KMS-11 (cell line): ENCODE measurements around the gene TNFRSF6B.

ENCODE experiments used
- H2AFZ ChIP-seq: fragments of 200-600 bp; sonication (generic); 2 replicates; pipeline ENCODE4 v1.6.1; 2016; ENCODE audit warnings: antibody characterized with exemption, mixed run types, low read depth
- H3K27ac ChIP-seq: fragments of 200-600 bp; sonication (generic); 2 replicates; pipeline ENCODE4 v1.6.1; 2016; ENCODE audit warnings: mild to moderate bottlenecking, mixed run types
- H3K27me3 ChIP-seq: fragments of 200-600 bp; sonication (generic); 2 replicates; pipeline ENCODE4 v1.6.1; 2017; ENCODE audit warnings: mild to moderate bottlenecking, low read depth, mixed run types, moderate library complexity; ENCODE audit not compliant: insufficient read depth
- H3K36me3 ChIP-seq: fragments of 200-600 bp; sonication (generic); 2 replicates; pipeline ENCODE4 v1.6.1; 2017; ENCODE audit warnings: mild to moderate bottlenecking, mixed run types; ENCODE audit not compliant: insufficient read depth
- H3K4me1 ChIP-seq: fragments of 200-600 bp; sonication (generic); 2 replicates; pipeline ENCODE4 v1.6.1; 2016; ENCODE audit warnings: mild to moderate bottlenecking, low read depth, mixed run types; ENCODE audit not compliant: poor library complexity, severe bottlenecking
- H3K4me2 ChIP-seq: fragments of 200-600 bp; sonication (generic); 2 replicates; pipeline ENCODE4 v1.7.0; 2016; ENCODE audit warnings: mild to moderate bottlenecking, mixed run types
- H3K4me3 ChIP-seq: fragments of 200-600 bp; sonication (generic); IDR thresholded peaks from 2 replicates; pipeline ENCODE4 v1.6.1; 2017; ENCODE audit warnings: low read depth, low read length, mixed read lengths; ENCODE audit not compliant: insufficient read depth
- H3K79me2 ChIP-seq: fragments of 200-600 bp; sonication (generic); 2 replicates; pipeline ENCODE4 v1.6.1; 2016; ENCODE audit warnings: low read depth, mixed run types; ENCODE audit not compliant: insufficient read depth
- H3K9ac ChIP-seq: fragments of 200-600 bp; sonication (generic); 2 replicates; pipeline ENCODE4 v1.6.1; 2016; ENCODE audit warnings: mild to moderate bottlenecking, mixed run types
- H4K20me1 ChIP-seq: fragments of 200-600 bp; sonication (generic); 2 replicates; pipeline ENCODE4 v1.6.1; 2016; ENCODE audit warnings: mild to moderate bottlenecking, mixed run types; ENCODE audit not compliant: insufficient read depth
- CTCF ChIP-seq: fragments of 200-600 bp; sonication (generic); conservative IDR thresholded peaks from 2 replicates; pipeline ENCODE4 v1.6.1; 2017; ENCODE audit warnings: low read depth, mild to moderate bottlenecking, antibody characterized with exemption, low read length, moderate library complexity, mixed read lengths

The TNFRSF6B gene

GRCh38 chr20:63682384-63683139 lies 13.9 kb upstream of the TNFRSF6B start:
- no peaks in the 10 kb centered on the region for H3K36me3 ChIP-seq
- no peak overlapping the region for H3K27ac ChIP-seq
- H3K9ac ChIP-seq = no peak overlapping the region
- H2AFZ ChIP-seq = no peak overlapping the region
- no peak overlapping the region for H3K4me2 ChIP-seq
- no peaks in the 10 kb centered on the region for H3K27me3 ChIP-seq
- no peaks in the 10 kb centered on the region for H3K79me2 ChIP-seq
- no peak for TF ChIP-seq CTCF
- H3K4me1 ChIP-seq = no peaks in the 10 kb centered on the region
- no peak overlapping the region for H3K4me3 ChIP-seq
- no peaks in the 10 kb centered on the region for H4K20me1 ChIP-seq

GRCh38 chr20:63685269-63686026 lies 11.0 kb upstream of the TNFRSF6B start:
- no peaks in the 10 kb centered on the region for H3K4me1 ChIP-seq
- no peaks in the 10 kb centered on the region for H4K20me1 ChIP-seq
- no peak overlapping the region for H2AFZ ChIP-seq
- TF ChIP-seq CTCF = no peak
- H3K27me3 ChIP-seq = no peaks in the 10 kb centered on the region
- no peak overlapping the region for H3K4me2 ChIP-seq
- H3K4me3 ChIP-seq = no peak overlapping the region
- no peaks in the 10 kb centered on the region for H3K79me2 ChIP-seq
- no peak overlapping the region for H3K27ac ChIP-seq
- H3K9ac ChIP-seq = no peak overlapping the region
- H3K36me3 ChIP-seq = no peaks in the 10 kb centered on the region

- Histone ChIP-seq H2AFZ (no peak overlapping the region), H3K79me2 (no peaks in the 10 kb centered on the region), H3K4me2 (no peak overlapping the region), H3K4me1 (no peaks in the 10 kb centered on the region), H3K27ac (no peak overlapping the region), H4K20me1 (no peaks in the 10 kb centered on the region), H3K9ac (no peak overlapping the region), H3K27me3 (no peaks in the 10 kb centered on the region), H3K36me3 (no peaks in the 10 kb centered on the region), H3K4me3 (no peak overlapping the region)
- no peak for TF ChIP-seq CTCF
These were observed 10.4 kb upstream of the TNFRSF6B start for GRCh38 chr20:63686094-63686491.

- H3K4me3 ChIP-seq = no peak overlapping the region
- H3K9ac ChIP-seq = no peak overlapping the region
- no peak for TF ChIP-seq CTCF
- no peak overlapping the region for H2AFZ ChIP-seq
- no peaks in the 10 kb centered on the region for H3K36me3 ChIP-seq
- no peak overlapping the region for H3K27ac ChIP-seq
- no peaks in the 10 kb centered on the region for H3K27me3 ChIP-seq
- no peaks in the 10 kb centered on the region for H3K79me2 ChIP-seq
- H3K4me2 ChIP-seq = no peak overlapping the region
- no peaks in the 10 kb centered on the region for H3K4me1 ChIP-seq
- H4K20me1 ChIP-seq = no peaks in the 10 kb centered on the region
These were observed 9.7 kb upstream of the TNFRSF6B start for GRCh38 chr20:63686492-63687321.
